Left lung (tissue), 10 donors: ENCODE data around the gene RBBP8. TPM values are rescaled to one million over a fixed set of nuclear protein-coding genes. Genes with fewer than 3 reads are reported as not detected.

Source experiments
- ATAC-seq: fragments of 200-7000 bp; cut with Tn5 transposase; one replicate; pipeline ENCODE4 v1.9.1; 2020; ENCODE audit warnings: moderate library complexity
- DNase-seq, 4 donors: peaks; one replicate each; pipeline ENCODE4 v3.0.0-alpha.2; 2013 to 2020
- H3K27ac ChIP-seq, 2 donors: fragments of 200-600 bp; sonication (generic) in 1 of 2; one replicate each; pipeline versions ENCODE4 v1.5.0 to v1.8.0; 2020 to 2021
- H3K27me3 ChIP-seq, 2 donors: fragments of 200-600 bp; sonication (generic) in 1 of 2; one replicate each; pipeline versions ENCODE4 v1.5.0 to v1.8.0; 2020 to 2021
- H3K36me3 ChIP-seq, 2 donors: fragments of 200-600 bp; sonication (generic) in 1 of 2; one replicate each; pipeline versions ENCODE4 v1.5.0 to v1.8.0; 2020 to 2021
- H3K4me1 ChIP-seq, 2 donors: fragments of 200-600 bp; one replicate each; pipeline ENCODE4 v1.8.0; 2021
- H3K4me3 ChIP-seq, 2 donors: fragments of 200-600 bp; sonication (generic) in 1 of 2; one replicate each; pipeline versions ENCODE4 v1.5.0 to v1.8.0; 2020 to 2021; ENCODE audit warnings: mild to moderate bottlenecking in 1 of 2
- H3K9me3 ChIP-seq, 2 donors: fragments of 200-600 bp; sonication (generic) in 1 of 2; one replicate each; pipeline versions ENCODE4 v1.5.0 to v1.8.0; 2020 to 2021
- CTCF ChIP-seq, 2 donors: fragments of 200-600 bp; sonication (generic) in 1 of 2; IDR thresholded peaks; one replicate each; pipeline versions ENCODE4 v1.5.0 to v1.8.0; 2021; ENCODE audit warnings: antibody characterized with exemption in 2 of 2
- intact Hi-C, 2 donors: fragments of 100-400 bp; cut with DNase I; formaldehyde crosslinking; loops; one replicate each; pipeline versions ENCODE4 v1.11.2 to v1.14.2; 2022
- polyA plus RNA-seq, 6 donors: library from polyadenylated mRNA; unstranded; fragments of 120-200 nt; gene quantifications; one replicate each; pipeline ENCODE4 v1.2.1, GENCODE V29; 2013; ENCODE audit not compliant: insufficient read length in 6 of 6
- total RNA-seq, 2 donors: library from RNA; stranded (reverse); fragmentation: NEBNext Ultra II Directional; extraction: Animal tissue kit (Norgen Biotek cat#: 25700); gene quantifications; one replicate each; pipeline ENCODE4 v1.2.1, GENCODE V29; 2021
- donor health status: DM: no; HTN: yes; CAD: no.
- donor health status: DM: no; HTN: no; CAD: no.

Gene RBBP8
- total and polyA plus RNA-seq, 8 donors: 24.6 to 47.7 (median 31.3) TPM

- peaks cover 0 to 11% of the 10 kb centered on the region in 2 donors for H3K4me1 ChIP-seq
- DNase-seq: no peak
- TF ChIP-seq CTCF (IDR thresholded peaks at IDR 0.05): no peak
- no peaks in the 10 kb centered on the region for H3K9me3 ChIP-seq
- no peaks in the 10 kb centered on the region for H3K27me3 ChIP-seq
- H3K36me3 ChIP-seq: peaks cover 0 to 3% of the 10 kb centered on the region in 2 donors
- no peak overlapping the region for H3K4me3 ChIP-seq
- intact Hi-C loops: no loop called here
- no peak for ATAC-seq
- no peak overlapping the region for H3K27ac ChIP-seq
These were observed 42.4 kb downstream of the RBBP8 start for GRCh38 chr18:22975508-22975907.

- Histone ChIP-seq H3K27ac (peak overlapping the region in 1 of 2 donors; percentile 29), H3K27me3 (no peaks in the 10 kb centered on the region), H3K36me3 (peaks cover 0 to 12% of the 10 kb centered on the region in 2 donors), H3K4me1 (peaks cover 4 to 11% of the 10 kb centered on the region in 2 donors), H3K9me3 (no peaks in the 10 kb centered on the region), H3K4me3 (no peak overlapping the region)
- intact Hi-C loops: no loop called here
- DNase-seq (no peak), ATAC-seq (peak; percentile 49)
- no peak for TF ChIP-seq CTCF (IDR thresholded peaks at IDR 0.05)
These were observed 44.9 kb downstream of the RBBP8 start for GRCh38 chr18:22977847-22978701.

GRCh38 chr18:22980394-22980793 is 47.3 kb downstream of the RBBP8 start:
- Histone ChIP-seq H3K27me3 (no peaks in the 10 kb centered on the region), H3K4me3 (no peak overlapping the region), H3K27ac (no peak overlapping the region), H3K9me3 (no peaks in the 10 kb centered on the region), H3K36me3 (peaks cover 0 to 18% of the 10 kb centered on the region in 2 donors), H3K4me1 (peaks cover 4 to 11% of the 10 kb centered on the region in 2 donors)
- intact Hi-C loops: no loop called here
- DNase-seq: no peak
- no peak for TF ChIP-seq CTCF (IDR thresholded peaks at IDR 0.05)
- ATAC-seq: no peak

GRCh38 chr18:22981274-22982133 is 48.4 kb downstream of the RBBP8 start:
- H3K27ac ChIP-seq: no peak overlapping the region
- H3K4me1 ChIP-seq: peaks cover 4 to 11% of the 10 kb centered on the region in 2 donors
- ATAC-seq (peak; percentile 52), DNase-seq (no peak)
- peaks cover 0 to 23% of the 10 kb centered on the region in 2 donors for H3K36me3 ChIP-seq
- intact Hi-C loops: no loop called here
- no peak overlapping the region for H3K4me3 ChIP-seq
- H3K9me3 ChIP-seq: no peaks in the 10 kb centered on the region
- no peaks in the 10 kb centered on the region for H3K27me3 ChIP-seq
- no peak for TF ChIP-seq CTCF (IDR thresholded peaks at IDR 0.05)

GRCh38 chr18:22983175-22983574 is 50.0 kb downstream of the RBBP8 start:
- H3K27ac ChIP-seq: no peak overlapping the region

More at GRCh38 chr18:22983175-22983574, 50.0 kb downstream of the RBBP8 start:
- peak; percentile 33 to 59 for TF ChIP-seq CTCF (IDR thresholded peaks at IDR 0.05)
- peaks cover 0 to 33% of the 10 kb centered on the region in 2 donors for H3K36me3 ChIP-seq
- no peaks in the 10 kb centered on the region for H3K27me3 ChIP-seq
- H3K9me3 ChIP-seq: no peaks in the 10 kb centered on the region
- no peak overlapping the region for H3K4me3 ChIP-seq
- intact Hi-C loops: no loop called here
- DNase-seq: peak in 2 of 4 donors; percentile 26 to 36
- peaks cover 4 to 8% of the 10 kb centered on the region in 2 donors for H3K4me1 ChIP-seq
- peak; percentile 44 for ATAC-seq
